GM21786 (cell line): ENCODE results near the gene MUC5B.
"Not testable (repeated sequence)": the region's sequence is repeated elsewhere in the genome, so short reads cannot be mapped to it uniquely, and the experiment has no call there.

Experiments
- ATAC-seq: cut with Tn5 transposase; IDR thresholded peaks from one replicate; pipeline ENCODE4 v1.9.1; 2021; ENCODE audit not compliant: unreplicated experiment

MUC5B gene

DNA sequence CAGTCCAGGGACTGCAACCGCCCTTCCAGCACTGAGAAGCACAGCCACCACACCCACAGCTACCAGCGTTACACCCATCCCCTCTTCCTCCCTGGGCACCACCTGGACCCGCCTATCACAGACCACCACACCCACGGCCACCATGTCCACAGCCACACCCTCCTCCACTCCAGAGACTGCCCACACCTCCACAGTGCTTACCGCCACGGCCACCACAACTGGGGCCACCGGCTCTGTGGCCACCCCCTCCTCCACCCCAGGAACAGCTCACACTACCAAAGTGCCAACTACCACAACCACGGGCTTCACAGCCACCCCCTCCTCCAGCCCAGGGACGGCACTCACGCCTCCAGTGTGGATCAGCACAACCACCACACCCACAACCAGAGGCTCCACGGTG, 19.9 kb downstream of the MUC5B start:
- ATAC-seq: not testable (repeated sequence)

DNA sequence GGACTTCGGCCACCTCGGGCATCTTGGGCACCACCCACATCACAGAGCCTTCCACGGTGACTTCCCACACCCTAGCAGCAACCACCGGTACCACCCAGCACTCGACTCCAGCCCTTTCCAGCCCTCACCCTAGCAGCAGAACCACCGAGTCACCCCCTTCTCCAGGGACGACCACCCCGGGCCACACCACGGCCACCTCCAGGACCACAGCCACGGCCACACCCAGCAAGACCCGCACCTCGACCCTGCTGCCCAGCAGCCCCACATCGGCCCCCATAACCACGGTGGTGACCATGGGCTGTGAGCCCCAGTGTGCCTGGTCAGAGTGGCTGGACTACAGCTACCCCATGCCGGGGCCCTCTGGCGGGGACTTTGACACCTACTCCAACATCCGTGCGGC, 20.7 kb downstream of the MUC5B start:
- ATAC-seq: not testable (repeated sequence)

DNA sequence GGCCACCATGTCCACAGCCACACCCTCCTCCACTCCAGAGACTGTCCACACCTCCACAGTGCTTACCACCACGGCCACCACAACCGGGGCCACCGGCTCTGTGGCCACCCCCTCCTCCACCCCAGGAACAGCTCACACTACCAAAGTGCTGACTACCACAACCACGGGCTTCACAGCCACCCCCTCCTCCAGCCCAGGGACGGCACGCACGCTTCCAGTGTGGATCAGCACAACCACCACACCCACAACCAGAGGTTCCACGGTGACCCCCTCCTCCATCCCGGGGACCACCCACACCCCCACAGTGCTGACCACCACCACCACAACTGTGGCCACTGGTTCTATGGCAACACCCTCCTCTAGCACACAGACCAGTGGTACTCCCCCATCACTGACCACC, 21.7 kb downstream of the MUC5B start:
- ATAC-seq: not testable (repeated sequence)

DNA sequence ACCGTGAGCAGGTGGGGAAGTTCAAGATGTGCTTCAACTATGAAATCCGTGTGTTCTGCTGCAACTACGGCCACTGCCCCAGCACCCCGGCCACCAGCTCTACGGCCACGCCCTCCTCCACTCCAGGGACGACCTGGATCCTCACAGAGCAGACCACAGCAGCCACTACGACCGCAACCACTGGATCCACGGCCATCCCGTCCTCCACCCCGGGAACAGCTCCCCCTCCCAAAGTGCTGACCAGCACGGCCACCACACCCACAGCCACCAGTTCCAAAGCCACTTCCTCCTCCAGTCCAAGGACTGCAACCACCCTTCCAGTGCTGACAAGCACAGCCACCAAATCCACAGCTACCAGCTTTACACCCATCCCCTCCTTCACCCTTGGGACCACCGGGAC, 22.9 kb downstream of the MUC5B start:
- not testable (repeated sequence) for ATAC-seq

- ATAC-seq: not testable (repeated sequence)
Observed at GRCh38 chr11:1246301-1246700, 23.4 kb downstream of the MUC5B start.

GRCh38 chr11:1247026-1247425, 24.2 kb downstream of the MUC5B start:
- not testable (repeated sequence) for ATAC-seq

DNA sequence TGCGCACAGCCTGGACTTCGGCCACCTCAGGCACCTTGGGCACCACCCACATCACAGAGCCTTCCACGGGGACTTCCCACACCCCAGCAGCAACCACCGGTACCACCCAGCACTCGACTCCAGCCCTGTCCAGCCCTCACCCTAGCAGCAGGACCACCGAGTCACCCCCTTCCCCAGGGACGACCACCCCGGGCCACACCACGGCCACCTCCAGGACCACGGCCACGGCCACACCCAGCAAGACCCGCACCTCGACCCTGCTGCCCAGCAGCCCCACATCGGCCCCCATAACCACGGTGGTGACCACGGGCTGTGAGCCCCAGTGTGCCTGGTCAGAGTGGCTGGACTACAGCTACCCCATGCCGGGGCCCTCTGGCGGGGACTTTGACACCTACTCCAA, 26.1 kb downstream of the MUC5B start:
- not testable (repeated sequence) for ATAC-seq

DNA sequence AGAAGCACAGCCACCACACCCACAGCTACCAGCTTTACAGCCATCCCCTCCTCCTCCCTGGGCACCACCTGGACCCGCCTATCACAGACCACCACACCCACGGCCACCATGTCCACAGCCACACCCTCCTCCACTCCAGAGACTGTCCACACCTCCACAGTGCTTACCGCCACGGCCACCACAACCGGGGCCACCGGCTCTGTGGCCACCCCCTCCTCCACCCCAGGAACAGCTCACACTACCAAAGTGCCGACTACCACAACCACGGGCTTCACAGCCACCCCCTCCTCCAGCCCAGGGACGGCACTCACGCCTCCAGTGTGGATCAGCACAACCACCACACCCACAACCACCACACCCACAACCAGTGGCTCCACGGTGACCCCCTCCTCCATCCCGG, 27.5 kb downstream of the MUC5B start:
- not testable (repeated sequence) for ATAC-seq

GRCh38 chr11:1251236-1251770, 28.4 kb downstream of the MUC5B start:
- ATAC-seq: no peak

DNA sequence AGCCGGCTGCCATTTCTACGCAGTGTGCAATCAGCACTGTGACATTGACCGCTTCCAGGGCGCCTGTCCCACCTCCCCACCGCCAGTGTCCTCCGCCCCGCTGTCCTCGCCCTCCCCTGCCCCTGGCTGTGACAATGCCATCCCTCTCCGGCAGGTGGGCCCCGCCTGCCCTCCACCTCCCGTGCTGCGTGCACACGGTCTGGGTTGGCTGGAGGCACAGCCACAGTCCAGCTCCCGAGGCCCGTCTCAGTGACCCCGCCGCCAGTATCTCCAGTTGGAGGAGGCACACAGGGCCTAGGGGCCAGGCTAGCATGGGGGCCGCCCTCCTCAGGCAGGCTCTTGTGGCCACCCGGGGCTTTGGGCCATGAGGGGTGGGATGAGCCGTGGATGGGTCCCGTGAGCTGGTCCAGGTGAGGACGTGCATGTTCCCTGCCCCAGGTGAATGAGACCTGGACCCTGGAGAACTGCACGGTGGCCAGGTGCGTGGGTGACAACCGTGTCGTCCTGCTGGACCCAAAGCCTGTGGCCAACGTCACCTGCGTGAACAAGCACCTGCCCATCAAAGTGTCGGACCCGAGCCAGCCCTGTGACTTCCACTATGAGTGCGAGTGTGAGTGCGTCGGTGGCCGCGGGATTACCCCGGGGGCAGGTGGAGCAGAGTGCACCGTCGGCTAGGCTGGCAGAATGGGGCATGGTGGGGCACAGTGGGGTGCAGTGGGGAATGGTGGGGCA, 29.7 kb downstream of the MUC5B start:
- ATAC-seq: no peak

DNA sequence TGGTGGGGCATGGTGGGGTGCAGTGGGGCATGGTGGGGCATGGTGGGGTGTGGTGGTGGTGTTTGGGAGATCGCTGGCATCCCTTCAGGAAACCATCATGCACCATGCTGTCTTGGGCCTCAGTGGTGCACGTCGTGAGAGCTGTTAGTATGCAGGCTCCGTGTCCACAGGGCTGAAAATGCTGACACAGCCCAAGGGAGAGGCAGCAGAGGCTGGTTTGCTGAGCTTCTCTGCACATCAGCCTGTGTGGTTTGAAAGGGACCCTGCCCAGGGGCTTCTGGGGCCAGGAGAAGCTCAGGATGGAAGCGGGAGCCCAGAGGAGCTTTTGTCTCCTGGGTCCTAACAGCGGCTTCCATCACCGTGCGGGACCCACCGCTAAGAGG, 30.2 kb downstream of the MUC5B start:
- ATAC-seq: no peak

DNA sequence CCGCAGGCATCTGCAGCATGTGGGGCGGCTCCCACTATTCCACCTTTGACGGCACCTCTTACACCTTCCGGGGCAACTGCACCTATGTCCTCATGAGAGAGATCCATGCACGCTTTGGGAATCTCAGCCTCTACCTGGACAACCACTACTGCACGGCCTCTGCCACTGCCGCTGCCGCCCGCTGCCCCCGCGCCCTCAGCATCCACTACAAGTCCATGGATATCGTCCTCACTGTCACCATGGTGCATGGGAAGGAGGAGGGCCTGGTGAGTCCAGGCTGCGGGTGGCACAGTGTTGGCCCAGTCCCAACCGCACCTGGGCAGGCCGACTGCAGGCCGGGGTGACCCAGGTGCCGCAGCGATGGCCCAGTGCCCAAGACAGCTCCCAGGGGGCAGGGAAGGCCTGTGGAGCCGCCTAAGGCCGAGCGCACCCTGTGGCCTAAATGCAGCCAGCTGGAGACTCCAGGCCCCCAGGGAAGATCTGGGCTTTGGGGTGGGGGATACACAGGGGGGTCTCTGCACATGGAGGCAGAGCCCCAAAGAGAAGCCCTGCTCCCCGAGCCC, 31.3 kb downstream of the MUC5B start:
- no peak for ATAC-seq

- ATAC-seq: no peak
Observed at GRCh38 chr11:1254733-1255132, 31.9 kb downstream of the MUC5B start.

- no peak for ATAC-seq
Observed at GRCh38 chr11:1255151-1255550, 32.3 kb downstream of the MUC5B start.

- ATAC-seq: no peak
Observed at GRCh38 chr11:1256257-1257045, 33.6 kb downstream of the MUC5B start.

- ATAC-seq: no peak
Observed at GRCh38 chr11:1257366-1257765, 34.5 kb downstream of the MUC5B start.

GRCh38 chr11:1257916-1258315, 35.0 kb downstream of the MUC5B start:
- ATAC-seq: no peak

DNA sequence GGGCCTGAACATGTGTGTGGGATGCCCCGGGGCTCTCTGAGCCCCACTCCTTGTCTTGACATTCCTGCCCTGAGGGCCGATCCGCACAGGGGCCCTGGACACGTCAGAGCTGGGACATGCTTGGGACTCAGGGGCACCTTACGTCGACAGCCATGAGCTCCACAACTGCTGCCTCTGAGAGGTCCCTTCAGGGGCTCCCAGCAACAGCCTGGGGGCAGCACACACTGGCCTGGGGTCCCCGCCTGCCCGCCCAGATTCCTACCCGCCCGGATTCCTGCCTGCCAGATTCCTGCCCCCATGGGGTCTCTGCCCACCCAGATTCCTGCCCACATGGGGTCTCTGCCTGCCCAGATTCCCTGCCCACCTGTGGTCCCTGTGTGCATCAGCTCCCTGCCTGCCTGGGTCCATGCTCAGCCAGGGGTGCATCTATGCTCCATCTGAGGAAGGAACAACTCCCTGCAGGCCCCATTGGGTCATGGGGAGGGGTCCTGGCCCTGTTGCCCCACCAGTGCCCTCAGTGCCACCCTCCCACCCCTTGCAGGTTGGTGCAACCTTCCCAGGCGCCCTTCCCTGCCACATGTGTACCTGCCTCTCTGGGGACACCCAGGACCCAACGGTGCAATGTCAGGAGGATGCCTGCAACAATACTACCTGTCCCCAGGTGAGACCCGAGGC, 35.7 kb downstream of the MUC5B start:
- no peak for ATAC-seq

DNA sequence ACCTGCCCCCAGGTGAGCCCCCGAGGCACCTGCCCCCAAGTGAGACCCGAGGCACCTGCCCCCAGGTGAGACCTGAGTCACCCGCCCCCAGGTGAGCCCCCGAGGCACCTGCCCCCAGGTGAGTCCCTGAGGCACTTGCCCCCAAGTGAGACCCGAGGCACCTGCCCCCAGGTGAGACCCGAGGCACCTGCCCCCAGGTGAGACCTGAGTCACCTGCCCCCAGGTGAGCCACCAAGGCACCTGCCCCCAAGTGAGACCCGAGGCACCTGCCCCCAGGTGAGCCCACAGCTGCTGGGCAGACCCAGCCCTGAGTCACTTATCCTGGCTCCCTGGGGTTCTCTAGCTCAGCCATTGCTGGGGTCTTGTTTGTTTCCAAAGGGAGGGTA, 36.2 kb downstream of the MUC5B start:
- no peak for ATAC-seq

DNA sequence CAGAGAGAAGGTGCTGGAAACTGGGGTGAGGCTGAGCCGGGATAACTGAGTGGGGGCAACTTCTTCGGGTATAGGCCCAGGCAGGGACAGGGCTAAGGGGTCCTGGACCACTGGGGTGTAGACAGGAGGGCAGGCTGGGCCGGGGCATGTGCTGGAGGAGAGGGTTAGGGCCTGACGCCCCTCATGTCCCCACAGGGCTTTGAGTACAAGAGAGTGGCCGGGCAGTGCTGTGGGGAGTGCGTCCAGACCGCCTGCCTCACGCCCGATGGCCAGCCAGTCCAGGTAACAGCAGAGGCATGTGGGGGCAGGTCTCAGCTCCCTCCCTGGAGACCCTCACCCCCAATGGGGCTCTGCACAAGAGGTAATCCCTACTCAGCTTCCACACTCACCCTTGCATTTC, 36.7 kb downstream of the MUC5B start:
- no peak for ATAC-seq

- no peak for ATAC-seq
Observed at GRCh38 chr11:1260023-1260501, 37.2 kb downstream of the MUC5B start.
